ENCODE measurements around the gene PPP6R3. TPM values are rescaled to one million over a fixed set of nuclear protein-coding genes. Genes with fewer than 3 reads are reported as not detected.

Gene PPP6R3, protein sequence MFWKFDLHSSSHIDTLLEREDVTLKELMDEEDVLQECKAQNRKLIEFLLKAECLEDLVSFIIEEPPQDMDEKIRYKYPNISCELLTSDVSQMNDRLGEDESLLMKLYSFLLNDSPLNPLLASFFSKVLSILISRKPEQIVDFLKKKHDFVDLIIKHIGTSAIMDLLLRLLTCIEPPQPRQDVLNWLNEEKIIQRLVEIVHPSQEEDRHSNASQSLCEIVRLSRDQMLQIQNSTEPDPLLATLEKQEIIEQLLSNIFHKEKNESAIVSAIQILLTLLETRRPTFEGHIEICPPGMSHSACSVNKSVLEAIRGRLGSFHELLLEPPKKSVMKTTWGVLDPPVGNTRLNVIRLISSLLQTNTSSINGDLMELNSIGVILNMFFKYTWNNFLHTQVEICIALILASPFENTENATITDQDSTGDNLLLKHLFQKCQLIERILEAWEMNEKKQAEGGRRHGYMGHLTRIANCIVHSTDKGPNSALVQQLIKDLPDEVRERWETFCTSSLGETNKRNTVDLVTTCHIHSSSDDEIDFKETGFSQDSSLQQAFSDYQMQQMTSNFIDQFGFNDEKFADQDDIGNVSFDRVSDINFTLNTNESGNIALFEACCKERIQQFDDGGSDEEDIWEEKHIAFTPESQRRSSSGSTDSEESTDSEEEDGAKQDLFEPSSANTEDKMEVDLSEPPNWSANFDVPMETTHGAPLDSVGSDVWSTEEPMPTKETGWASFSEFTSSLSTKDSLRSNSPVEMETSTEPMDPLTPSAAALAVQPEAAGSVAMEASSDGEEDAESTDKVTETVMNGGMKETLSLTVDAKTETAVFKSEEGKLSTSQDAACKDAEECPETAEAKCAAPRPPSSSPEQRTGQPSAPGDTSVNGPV
- polyA plus RNA-seq (111 and 140 TPM in 2 replicates), polyA minus RNA-seq (236 and 268 TPM in 2 replicates)

GRCh38 chr11:68460741-68461574, at the start of gene PPP6R3:
TSS of gene PPP6R3 (plus strand) at chr11:68460752. CDS start at chr11:68537665, 76,913 bp downstream.
- H3K4me3 ChIP-seq (ENCODE audit: low read length): peak within 1 kb of the TSS; percentile 84
- peak; percentile 74 for TF ChIP-seq MXI1 (conservative IDR thresholded peaks at IDR 0.05; ENCODE audit: poor library complexity, severe bottlenecking)
- TF ChIP-seq REST (IDR thresholded peaks at IDR 0.05; ENCODE audit: borderline replicate concordance): peak; percentile 14
- TF ChIP-seq TAF1 (IDR thresholded peaks at IDR 0.05; ENCODE audit: low read depth): peak; percentile 11
- peak; percentile 24 for TF ChIP-seq RAD21 (conservative IDR thresholded peaks at IDR 0.05)
- no peak for TF ChIP-seq EP300 (conservative IDR thresholded peaks at IDR 0.05; ENCODE audit: poor library complexity, severe bottlenecking)
- TF ChIP-seq, protein P1, sequence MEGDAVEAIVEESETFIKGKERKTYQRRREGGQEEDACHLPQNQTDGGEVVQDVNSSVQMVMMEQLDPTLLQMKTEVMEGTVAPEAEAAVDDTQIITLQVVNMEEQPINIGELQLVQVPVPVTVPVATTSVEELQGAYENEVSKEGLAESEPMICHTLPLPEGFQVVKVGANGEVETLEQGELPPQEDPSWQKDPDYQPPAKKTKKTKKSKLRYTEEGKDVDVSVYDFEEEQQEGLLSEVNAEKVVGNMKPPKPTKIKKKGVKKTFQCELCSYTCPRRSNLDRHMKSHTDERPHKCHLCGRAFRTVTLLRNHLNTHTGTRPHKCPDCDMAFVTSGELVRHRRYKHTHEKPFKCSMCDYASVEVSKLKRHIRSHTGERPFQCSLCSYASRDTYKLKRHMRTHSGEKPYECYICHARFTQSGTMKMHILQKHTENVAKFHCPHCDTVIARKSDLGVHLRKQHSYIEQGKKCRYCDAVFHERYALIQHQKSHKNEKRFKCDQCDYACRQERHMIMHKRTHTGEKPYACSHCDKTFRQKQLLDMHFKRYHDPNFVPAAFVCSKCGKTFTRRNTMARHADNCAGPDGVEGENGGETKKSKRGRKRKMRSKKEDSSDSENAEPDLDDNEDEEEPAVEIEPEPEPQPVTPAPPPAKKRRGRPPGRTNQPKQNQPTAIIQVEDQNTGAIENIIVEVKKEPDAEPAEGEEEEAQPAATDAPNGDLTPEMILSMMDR (IDR thresholded peaks at IDR 0.05; ENCODE audit: poor library complexity, severe bottlenecking): peak; percentile 17
- no peak for TF ChIP-seq EZH2 (IDR thresholded peaks at IDR 0.05; ENCODE audit: borderline replicate concordance, insufficient read depth, low read length, poor library complexity, severe bottlenecking)
- TF ChIP-seq SMC3 (conservative IDR thresholded peaks at IDR 0.05; ENCODE audit: poor library complexity): peak; percentile 30
- TF ChIP-seq POLR2AphosphoS5 (IDR thresholded peaks at IDR 0.05): peak; percentile 90
- H2AFZ ChIP-seq (ENCODE audit: low read depth, low read length): no peak within 1 kb of the TSS
- no peaks in the 10 kb centered on the region for H3K27me3 ChIP-seq (ENCODE audit: insufficient read depth, low read depth, low read length)
- H3K36me3 ChIP-seq (ENCODE audit: insufficient read depth, low read length): no peaks in the 10 kb centered on the region
- H3F3A ChIP-seq (ENCODE audit: insufficient read depth, low read length, poor library complexity, severe bottlenecking): no peaks in the 10 kb centered on the region
- H3K9me3 ChIP-seq (ENCODE audit: low read length): no peaks in the 10 kb centered on the region
- peak within 1 kb of the TSS; percentile 73 for H3K9ac ChIP-seq (ENCODE audit: low read length)
- H3K79me2 ChIP-seq (replicated peaks; ENCODE audit: insufficient read depth, low read length): peaks cover 46% of the 10 kb centered on the region
- H3K4me2 ChIP-seq (ENCODE audit: low read length): peak within 1 kb of the TSS; percentile 96
- H3K27ac ChIP-seq (ENCODE audit: low read length): peak within 1 kb of the TSS; percentile 68
- H4K20me1 ChIP-seq (ENCODE audit: insufficient read depth): peaks cover 7% of the 10 kb centered on the region
- no peaks in the 10 kb centered on the region for H3K9me2 ChIP-seq (ENCODE audit: insufficient read depth, low read length)

All from neural cell (in vitro differentiated cells).